A673 (cell line): ENCODE data around the gene ELFN1. TPM values are rescaled to one million over a fixed set of nuclear protein-coding genes. Genes with fewer than 3 reads are reported as not detected.

Experiments
- BruUV-seq: library from RNA; stranded (reverse); fragments of 400-500 nt; replicated peaks from 2 replicates; lab custom pipeline; 2021; lab: Mats Ljungman, UMichigan
- CTCF ChIA-PET: fragments of 300-600 bp; sonication (Branson Sonifier 250); formaldehyde crosslinking; loops from one replicate; lab custom pipeline; 2022; ENCODE audit warnings: antibody characterized with exemption; lab: Charles Lee
- POLR2A ChIA-PET: fragments of 300-600 bp; sonication (Branson Sonifier 250); formaldehyde crosslinking; loops from one replicate; lab custom pipeline; 2022; ENCODE audit warnings: antibody characterized with exemption; ENCODE audit not compliant: low non-redundant PET; lab: Charles Lee
- DNase-seq: peaks from one replicate; pipeline ENCODE4 v3.0.0-alpha.2; 2015; ENCODE audit warnings: low spot score
- H3K27ac ChIP-seq: fragments of 200-600 bp; sonication (generic); 2 replicates; pipeline ENCODE4 v1.5.1; 2016; ENCODE audit warnings: mixed run types, low read depth, mild to moderate bottlenecking, mixed read lengths, antibody characterized with exemption, low read length; ENCODE audit not compliant: poor library complexity, severe bottlenecking
- H3K27me3 ChIP-seq: fragments of 200-600 bp; sonication (generic); replicated peaks from 2 replicates; pipeline ENCODE4 v1.6.1; 2017; ENCODE audit warnings: mixed run types, low read depth, mild to moderate bottlenecking, mixed read lengths, antibody characterized with exemption, low read length; ENCODE audit not compliant: insufficient read depth, poor library complexity
- H3K36me3 ChIP-seq: fragments of 200-600 bp; sonication (generic); 2 replicates; pipeline ENCODE4 v1.6.1; 2016; ENCODE audit warnings: mixed run types, mild to moderate bottlenecking, mixed read lengths, antibody characterized with exemption, low read length; ENCODE audit not compliant: insufficient read depth, poor library complexity, severe bottlenecking
- H3K4me1 ChIP-seq: fragments of 200-600 bp; sonication (generic); 2 replicates; pipeline ENCODE4 v1.6.1; 2017; ENCODE audit warnings: mixed run types, mild to moderate bottlenecking, mixed read lengths, antibody characterized with exemption, low read length; ENCODE audit not compliant: insufficient read depth, poor library complexity, severe bottlenecking
- H3K4me3 ChIP-seq: fragments of 200-600 bp; sonication (generic); 2 replicates; pipeline ENCODE4 v1.5.1; 2016; ENCODE audit warnings: low read depth, mixed run types, mild to moderate bottlenecking, mixed read lengths, low read length; ENCODE audit not compliant: poor library complexity, severe bottlenecking
- H3K9me3 ChIP-seq: fragments of 200-600 bp; sonication (generic); 2 replicates; pipeline ENCODE4 v1.6.1; 2016; ENCODE audit warnings: mixed run types, low read depth, mild to moderate bottlenecking, mixed read lengths, antibody characterized with exemption, low read length; ENCODE audit not compliant: poor library complexity, severe bottlenecking
- CTCF ChIP-seq: fragments of 300-800, 200-600 bp; sonication (generic); conservative IDR thresholded peaks from 2 replicates; pipeline ENCODE4 v1.5.1; 2017; ENCODE audit warnings: low read depth, mild to moderate bottlenecking, antibody characterized with exemption, low read length, moderate library complexity, mixed read lengths
- EZH2 ChIP-seq: fragments of 200-600 bp; sonication (generic); IDR thresholded peaks from 2 replicates; pipeline ENCODE4 v1.6.1; 2017; ENCODE audit warnings: borderline replicate concordance, low read depth, mild to moderate bottlenecking, mixed read lengths, antibody characterized with exemption, low read length; ENCODE audit not compliant: poor library complexity, severe bottlenecking
- intact Hi-C: fragments of 100-400 bp; cut with micrococcal nuclease; formaldehyde crosslinking; loops from one replicate; pipeline ENCODE4 v1.10.0; 2022; ENCODE audit not compliant: unreplicated experiment
- total RNA-seq: library from RNA; stranded (reverse); gene quantifications from 2 replicates; pipeline ENCODE4 v1.2.3, GENCODE V29; 2021

ELFN1 gene
- total RNA-seq, 1 experiment from 2014 or later = not detected

GRCh38 chr7:1749351-1749863 lies 79.3 kb downstream of the ELFN1 start:
- Histone ChIP-seq H3K9me3 (no peaks in the 10 kb centered on the region), H3K27me3 (peaks cover 16% of the 10 kb centered on the region), H3K4me3 (no peak overlapping the region), H3K36me3 (no peaks in the 10 kb centered on the region), H3K27ac (no peak overlapping the region), H3K4me1 (no peaks in the 10 kb centered on the region)
- POLR2A ChIA-PET = no interaction called here
- BruUV-seq = no TSS peak
- TF ChIP-seq EZH2 (no peak), CTCF (no peak)
- CTCF ChIA-PET = no interaction called here
- no peak for DNase-seq
- intact Hi-C loops = no loop called here

- DNase-seq = no peak
- ChIA-PET POLR2A (no interaction called here), CTCF (no interaction called here)
- TF ChIP-seq CTCF = no peak
- TF ChIP-seq EZH2 = no peak
- Histone ChIP-seq H3K36me3 (no peaks in the 10 kb centered on the region), H3K27me3 (peaks cover 16% of the 10 kb centered on the region), H3K9me3 (no peaks in the 10 kb centered on the region), H3K4me1 (no peaks in the 10 kb centered on the region), H3K4me3 (no peak overlapping the region), H3K27ac (no peak overlapping the region)
- BruUV-seq = no TSS peak
- intact Hi-C loops = loop anchor here (10.0 kb wide), 1 partner anchor 165 kb away; no protein-coding TSS in a partner anchor
Measured at GRCh38 chr7:1749864-1750466, 79.9 kb downstream of the ELFN1 start.

GRCh38 chr7:1750541-1751021 lies 80.5 kb downstream of the ELFN1 start:
- intact Hi-C loops = loop anchor here (10.0 kb wide), 1 partner anchor 166 kb away; no protein-coding TSS in a partner anchor
- no peaks in the 10 kb centered on the region for H3K9me3 ChIP-seq
- POLR2A ChIA-PET = no interaction called here
- CTCF ChIA-PET = no interaction called here
- no peak for DNase-seq
- H3K27ac ChIP-seq = no peak overlapping the region
- no peak overlapping the region for H3K4me3 ChIP-seq
- TF ChIP-seq CTCF (no peak), EZH2 (no peak)
- no peaks in the 10 kb centered on the region for H3K4me1 ChIP-seq
- no TSS peak for BruUV-seq
- H3K36me3 ChIP-seq = no peaks in the 10 kb centered on the region
- H3K27me3 ChIP-seq = peaks cover 21% of the 10 kb centered on the region
